ENCODE measurements around the gene CREBBP. TPM values are rescaled to one million over a fixed set of nuclear protein-coding genes. Genes with fewer than 3 reads are reported as not detected.

CREBBP gene
- total and polyA plus RNA-seq, 10 donors = 5.8 to 153 (median 99.9) TPM

GRCh38 chr16:3738541-3738940 is 142.0 kb downstream of the CREBBP start:
- intact Hi-C loops (cut with DNase I; ENCODE audit: low total_unique reads) = no loop called here
- Histone ChIP-seq H3K27me3 (replicated peaks in 1 of 7) (no peaks in the 10 kb centered on the region), H3K9me3 (no peaks in the 10 kb centered on the region), H3K36me3 (peaks cover 10 to 100% (median 98%) of the 10 kb centered on the region in 6 donors), H3K4me3 (no peak overlapping the region), H3K4me1 (no peaks in the 10 kb centered on the region), H3K27ac (no peak overlapping the region)
- 95 to 98% (median 97%) methylated on average over 8 of the region's 8 CpGs for WGBS, 5 donors
- DNase-seq = peak; percentile 6
- TF ChIP-seq CTCF (IDR thresholded peaks at IDR 0.05 in 8 of 11, conservative IDR thresholded peaks at IDR 0.05 in 3 of 11) = no peak
- TF ChIP-seq POLR2AphosphoS5 (IDR thresholded peaks at IDR 0.05) = no peak
- no peak for TF ChIP-seq POLR2A (IDR thresholded peaks at IDR 0.05)

DNA sequence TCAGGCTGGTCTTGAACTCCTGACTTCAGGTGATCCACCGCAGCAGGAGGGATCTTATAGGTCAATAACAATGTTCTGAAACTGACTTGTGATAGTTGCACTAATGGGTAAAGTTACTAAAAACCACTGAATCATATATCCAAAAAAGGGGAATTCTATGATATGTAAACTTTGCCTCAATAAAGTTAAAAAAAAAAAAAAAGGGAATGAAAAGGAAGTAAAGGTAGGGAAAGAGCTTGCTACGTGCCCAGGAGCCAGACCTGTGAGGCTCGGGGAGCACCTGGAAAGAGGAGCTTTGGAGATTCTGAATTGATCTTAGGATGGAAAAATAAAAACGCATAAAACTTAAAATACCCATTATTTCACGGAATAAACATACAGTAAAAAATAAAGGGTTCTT is 142.4 kb downstream of the CREBBP start:
- no peak for TF ChIP-seq POLR2AphosphoS5 (IDR thresholded peaks at IDR 0.05)
- TF ChIP-seq CTCF (IDR thresholded peaks at IDR 0.05 in 8 of 11, conservative IDR thresholded peaks at IDR 0.05 in 3 of 11) = no peak
- no peak for TF ChIP-seq POLR2A (IDR thresholded peaks at IDR 0.05)
- no peak overlapping the region for H3K4me3 ChIP-seq
- H3K27me3 ChIP-seq (replicated peaks in 1 of 7) = no peaks in the 10 kb centered on the region
- H3K9me3 ChIP-seq = no peaks in the 10 kb centered on the region
- peaks cover 10 to 100% (median 98%) of the 10 kb centered on the region in 6 donors for H3K36me3 ChIP-seq
- WGBS, 5 donors = 93 to 97% (median 95%) methylated on average over 5 of the region's 5 CpGs
- H3K4me1 ChIP-seq = no peaks in the 10 kb centered on the region
- intact Hi-C loops (cut with DNase I; ENCODE audit: low total_unique reads) = no loop called here
- DNase-seq = no peak
- no peak overlapping the region for H3K27ac ChIP-seq

GRCh38 chr16:3737181-3737580 is 143.3 kb downstream of the CREBBP start:
- Histone ChIP-seq H3K27ac (no peak overlapping the region), H3K4me3 (no peak overlapping the region), H3K27me3 (replicated peaks in 1 of 7) (no peaks in the 10 kb centered on the region), H3K4me1 (no peaks in the 10 kb centered on the region), H3K9me3 (no peaks in the 10 kb centered on the region), H3K36me3 (peaks cover 10 to 100% (median 98%) of the 10 kb centered on the region in 6 donors)
- no peak for TF ChIP-seq POLR2AphosphoS5 (IDR thresholded peaks at IDR 0.05)
- no peak for TF ChIP-seq CTCF (IDR thresholded peaks at IDR 0.05 in 8 of 11, conservative IDR thresholded peaks at IDR 0.05 in 3 of 11)
- TF ChIP-seq POLR2A (IDR thresholded peaks at IDR 0.05) = no peak
- no peak for DNase-seq
- 88 to 95% (median 93%) methylated on average over 8 of the region's 8 CpGs for WGBS, 5 donors
- intact Hi-C loops (cut with DNase I; ENCODE audit: low total_unique reads) = no loop called here

- no peak overlapping the region for H3K4me3 ChIP-seq
- 87 to 100% (median 94%) methylated on average over 4 to 6 of the region's 6 CpGs for WGBS, 5 donors
- H3K27ac ChIP-seq = no peak overlapping the region
- TF ChIP-seq POLR2AphosphoS5 (IDR thresholded peaks at IDR 0.05) = peak in 1 of 3 donors; percentile 49
- TF ChIP-seq CTCF (IDR thresholded peaks at IDR 0.05 in 8 of 11, conservative IDR thresholded peaks at IDR 0.05 in 3 of 11) = no peak
- no peak for TF ChIP-seq POLR2A (IDR thresholded peaks at IDR 0.05)
- DNase-seq = peak; percentile 40
- intact Hi-C loops (cut with DNase I; ENCODE audit: low total_unique reads) = no loop called here
- H3K4me1 ChIP-seq = no peaks in the 10 kb centered on the region
- peaks cover 10 to 100% (median 98%) of the 10 kb centered on the region in 6 donors for H3K36me3 ChIP-seq
- H3K9me3 ChIP-seq = no peaks in the 10 kb centered on the region
- no peaks in the 10 kb centered on the region for H3K27me3 ChIP-seq (replicated peaks in 1 of 7)
Observed at GRCh38 chr16:3736116-3736515, 144.4 kb downstream of the CREBBP start.
